Measurements from ENCODE around the gene NCOA3.
A peak's percentile ranks its signal among the peaks of the same experiment; 100 is the strongest.

NCOA3 gene

DNA sequence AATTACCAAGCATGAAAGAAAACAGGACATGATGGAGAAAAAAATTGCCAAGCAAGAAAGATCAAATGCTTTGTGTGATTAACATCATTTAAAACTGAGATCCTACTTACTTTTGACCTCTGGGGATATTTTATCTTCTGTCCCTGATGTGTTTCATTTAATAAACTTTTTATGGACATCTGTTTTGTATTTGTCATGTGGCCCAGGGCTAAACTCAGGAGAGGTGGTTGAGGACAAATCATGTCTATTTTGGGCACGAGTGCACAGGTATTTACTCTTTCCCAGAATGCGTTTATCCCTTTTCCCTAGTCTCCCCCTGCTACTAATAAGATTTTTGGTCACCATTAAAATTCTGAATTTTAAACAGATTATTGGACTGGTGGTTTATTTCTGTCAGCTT, 128.2 kb downstream of the NCOA3 start:
- no peak for DNase-seq (ENCODE audit: low read depth in 4 of 4, low spot score in 1 of 4)

DNA sequence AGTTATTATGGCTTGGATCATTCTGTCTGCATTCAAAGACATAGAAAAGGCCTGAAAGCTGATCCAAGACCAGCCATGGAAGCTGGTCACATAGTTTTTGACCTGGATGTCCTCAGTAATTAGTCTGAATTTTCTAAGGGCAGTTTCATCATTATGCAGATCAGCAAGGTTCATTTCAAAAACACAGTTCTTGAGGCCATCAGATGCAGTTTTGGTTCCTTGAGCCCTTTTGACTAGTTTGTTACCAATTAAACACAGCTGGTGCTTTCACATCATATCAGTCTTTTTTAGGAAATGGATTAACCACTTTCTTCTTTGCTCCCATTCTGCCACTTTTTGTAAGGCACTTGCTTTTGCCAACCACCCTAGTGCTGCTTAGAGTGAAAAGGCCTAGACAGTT, 129.4 kb downstream of the NCOA3 start:
- no peak for DNase-seq (ENCODE audit: low read depth in 4 of 4, low spot score in 1 of 4)

DNA sequence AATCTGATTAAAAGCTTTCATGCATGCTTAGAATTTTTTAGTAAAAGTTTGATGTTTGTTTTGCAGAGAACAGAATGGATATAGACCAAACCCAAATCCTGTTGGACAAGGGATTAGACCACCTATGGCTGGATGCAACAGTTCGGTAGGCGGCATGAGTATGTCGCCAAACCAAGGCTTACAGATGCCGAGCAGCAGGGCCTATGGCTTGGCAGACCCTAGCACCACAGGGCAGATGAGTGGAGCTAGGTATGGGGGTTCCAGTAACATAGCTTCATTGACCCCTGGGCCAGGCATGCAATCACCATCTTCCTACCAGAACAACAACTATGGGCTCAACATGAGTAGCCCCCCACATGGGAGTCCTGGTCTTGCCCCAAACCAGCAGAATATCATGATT, 133.6 kb downstream of the NCOA3 start:
- no peak for DNase-seq (ENCODE audit: low read depth in 4 of 4, low spot score in 1 of 4)

DNA sequence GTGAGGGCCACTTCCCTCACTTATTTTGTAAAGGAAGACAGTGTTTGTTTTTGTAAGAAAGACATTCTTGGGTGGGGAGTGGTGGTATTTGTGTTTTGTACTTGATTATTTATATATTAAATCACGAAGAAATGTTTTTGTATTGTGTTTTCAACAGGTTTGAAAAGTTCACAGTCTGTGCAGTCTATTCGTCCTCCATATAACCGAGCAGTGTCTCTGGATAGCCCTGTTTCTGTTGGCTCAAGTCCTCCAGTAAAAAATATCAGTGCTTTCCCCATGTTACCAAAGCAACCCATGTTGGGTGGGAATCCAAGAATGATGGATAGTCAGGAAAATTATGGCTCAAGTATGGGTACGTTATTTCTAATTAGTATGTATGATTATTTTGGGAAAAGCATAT, 137.2 kb downstream of the NCOA3 start:
- DNase-seq (ENCODE audit: low read depth in 4 of 4, low spot score in 1 of 4): no peak

DNA sequence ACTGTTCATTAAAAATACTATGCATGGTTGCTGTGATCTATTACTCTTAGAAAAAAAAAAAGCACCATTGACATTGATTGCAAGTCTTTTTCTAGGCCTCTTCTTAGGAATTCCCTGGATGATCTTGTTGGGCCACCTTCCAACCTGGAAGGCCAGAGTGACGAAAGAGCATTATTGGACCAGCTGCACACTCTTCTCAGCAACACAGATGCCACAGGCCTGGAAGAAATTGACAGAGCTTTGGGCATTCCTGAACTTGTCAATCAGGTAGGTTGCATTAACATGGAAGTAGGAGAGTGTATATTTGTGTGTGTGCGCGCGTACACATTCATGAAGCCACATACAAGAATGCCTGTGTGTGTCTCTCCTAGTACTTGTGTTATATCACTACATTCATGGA, 140.4 kb downstream of the NCOA3 start:
- DNase-seq (ENCODE audit: low read depth in 4 of 4, low spot score in 1 of 4): no peak

DNA sequence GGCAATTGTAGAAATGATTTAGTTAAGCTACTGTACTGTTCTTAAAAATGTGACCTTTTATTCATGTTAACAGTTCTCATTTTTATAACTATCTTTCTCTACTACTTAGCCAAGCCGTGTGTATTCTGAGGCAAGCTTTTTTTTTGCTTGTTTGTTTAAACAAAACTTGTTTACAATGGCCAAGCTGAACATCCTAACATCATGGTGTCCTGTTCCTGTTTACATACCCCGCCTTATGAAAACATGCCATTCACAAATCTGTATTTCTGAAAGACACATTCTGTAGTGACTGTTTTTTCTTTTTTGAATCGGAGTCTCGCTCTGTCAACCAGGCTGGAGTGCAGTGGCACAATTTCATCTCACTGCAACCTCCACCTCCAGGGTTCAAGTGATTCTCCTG, 140.9 kb downstream of the NCOA3 start:
- DNase-seq (ENCODE audit: low read depth in 4 of 4, low spot score in 1 of 4): no peak

DNA sequence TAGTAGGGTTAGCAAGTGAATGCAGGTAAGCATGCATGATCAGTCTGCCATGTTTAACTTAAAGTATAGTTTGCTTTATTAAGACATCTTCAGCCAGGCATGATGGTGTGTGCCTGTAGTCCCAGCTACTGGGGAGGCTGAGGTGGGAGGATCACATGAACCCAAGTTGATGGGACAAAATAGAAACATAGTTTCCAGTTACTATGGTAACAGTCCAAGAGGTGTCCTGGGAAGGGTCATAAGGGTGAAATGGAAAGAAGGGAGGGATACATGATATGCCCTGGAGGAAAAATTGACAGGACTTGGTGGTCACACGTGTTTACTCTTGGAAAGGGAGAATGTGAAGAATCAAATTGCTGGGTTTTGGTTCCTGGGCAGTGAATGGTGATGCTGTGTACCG, 143.9 kb downstream of the NCOA3 start:
- no peak for DNase-seq (ENCODE audit: low read depth in 4 of 4, low spot score in 1 of 4)

DNA sequence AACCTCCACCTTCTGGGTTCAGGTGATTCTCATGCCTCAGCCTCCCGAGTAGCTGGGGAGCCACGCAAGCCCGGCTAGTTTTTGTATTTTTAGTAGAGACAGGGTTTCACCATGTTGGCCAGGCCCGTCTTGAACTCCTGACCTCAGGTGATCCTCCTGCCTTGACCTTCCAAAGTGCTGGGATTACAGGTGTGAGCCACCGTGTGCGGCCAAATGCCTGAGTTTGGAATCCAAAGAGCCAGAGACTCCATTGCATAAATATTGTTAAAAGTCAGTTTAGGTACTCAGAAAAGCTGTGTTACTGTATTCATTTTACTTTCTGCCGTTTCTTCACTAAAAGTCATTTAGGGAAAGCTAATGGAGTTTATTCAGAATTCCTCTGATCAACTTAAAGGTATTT, 146.3 kb downstream of the NCOA3 start:
- no peak for DNase-seq (ENCODE audit: low read depth in 4 of 4, low spot score in 1 of 4)

DNA sequence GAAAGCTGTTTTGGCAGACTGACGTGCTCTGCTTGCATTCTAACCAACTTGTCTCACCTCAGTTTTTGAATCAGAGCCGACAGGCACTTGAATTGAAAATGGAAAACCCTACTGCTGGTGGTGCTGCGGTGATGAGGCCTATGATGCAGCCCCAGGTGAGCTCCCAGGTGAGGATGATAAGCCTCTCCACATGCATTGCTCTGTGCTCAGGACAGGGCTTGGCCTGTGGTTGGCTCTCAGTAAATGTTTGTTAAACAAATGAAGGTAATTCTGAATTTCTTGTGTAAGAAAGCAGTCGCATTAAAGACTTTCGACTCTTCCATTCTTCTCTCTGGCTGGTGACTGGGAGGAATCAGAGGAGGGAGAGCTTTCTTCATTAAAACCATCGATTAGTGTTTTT, 147.3 kb downstream of the NCOA3 start:
- DNase-seq (ENCODE audit: low read depth in 4 of 4, low spot score in 1 of 4): no peak

DNA sequence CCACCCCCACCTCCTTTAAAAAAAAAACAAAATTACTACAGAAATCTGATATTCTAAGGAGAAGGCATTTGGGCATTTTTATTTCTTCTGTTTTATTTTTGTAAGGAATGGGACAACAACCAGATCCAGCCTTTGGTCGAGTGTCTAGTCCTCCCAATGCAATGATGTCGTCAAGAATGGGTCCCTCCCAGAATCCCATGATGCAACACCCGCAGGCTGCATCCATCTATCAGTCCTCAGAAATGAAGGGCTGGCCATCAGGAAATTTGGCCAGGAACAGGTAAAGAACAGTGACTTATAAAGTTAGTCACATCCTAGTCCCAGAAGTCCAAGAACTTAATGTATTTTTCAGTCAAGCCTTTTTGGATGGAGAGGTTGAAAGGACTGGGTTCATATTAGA, 150.6 kb downstream of the NCOA3 start:
- DNase-seq (ENCODE audit: low read depth in 4 of 4, low spot score in 1 of 4): no peak

DNA sequence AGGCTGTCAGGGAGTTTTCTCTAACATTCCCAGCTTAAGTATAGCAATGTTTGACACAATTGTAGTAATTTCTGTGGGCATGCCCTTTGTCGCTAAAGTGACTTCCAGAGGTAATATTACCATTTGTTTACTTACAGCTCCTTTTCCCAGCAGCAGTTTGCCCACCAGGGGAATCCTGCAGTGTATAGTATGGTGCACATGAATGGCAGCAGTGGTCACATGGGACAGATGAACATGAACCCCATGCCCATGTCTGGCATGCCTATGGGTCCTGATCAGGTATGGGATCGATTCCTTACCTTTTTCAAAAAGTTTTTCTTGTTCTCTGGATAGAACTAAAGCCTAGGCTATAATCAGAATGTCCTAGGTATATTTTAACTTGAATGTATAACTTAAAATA, 151.1 kb downstream of the NCOA3 start:
- DNase-seq (ENCODE audit: low read depth in 4 of 4, low spot score in 1 of 4): no peak

DNA sequence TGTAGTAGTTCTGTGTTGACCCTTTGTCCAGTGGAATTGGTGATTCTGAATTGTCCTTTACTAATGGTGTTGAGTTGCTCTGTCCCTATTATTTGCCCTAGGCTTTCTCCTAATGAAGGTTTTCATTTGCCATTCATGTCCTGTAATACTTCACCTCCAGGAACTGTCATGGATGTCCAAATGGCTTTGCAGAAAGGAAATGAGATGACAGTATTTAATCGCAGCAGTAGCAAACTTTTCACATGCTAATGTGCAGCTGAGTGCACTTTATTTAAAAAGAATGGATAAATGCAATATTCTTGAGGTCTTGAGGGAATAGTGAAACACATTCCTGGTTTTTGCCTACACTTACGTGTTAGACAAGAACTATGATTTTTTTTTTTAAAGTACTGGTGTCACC, 152.2 kb downstream of the NCOA3 start:
- DNase-seq (ENCODE audit: low read depth in 4 of 4, low spot score in 1 of 4): no peak

DNA sequence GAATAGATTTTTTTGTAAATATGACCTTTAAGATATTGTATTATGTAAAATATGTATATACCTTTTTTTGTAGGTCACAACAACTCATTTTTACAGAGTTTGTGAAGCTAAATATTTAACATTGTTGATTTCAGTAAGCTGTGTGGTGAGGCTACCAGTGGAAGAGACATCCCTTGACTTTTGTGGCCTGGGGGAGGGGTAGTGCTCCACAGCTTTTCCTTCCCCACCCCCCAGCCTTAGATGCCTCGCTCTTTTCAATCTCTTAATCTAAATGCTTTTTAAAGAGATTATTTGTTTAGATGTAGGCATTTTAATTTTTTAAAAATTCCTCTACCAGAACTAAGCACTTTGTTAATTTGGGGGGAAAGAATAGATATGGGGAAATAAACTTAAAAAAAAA, 152.7 kb downstream of the NCOA3 start:
- no peak for DNase-seq (ENCODE audit: low read depth in 4 of 4, low spot score in 1 of 4)

DNA sequence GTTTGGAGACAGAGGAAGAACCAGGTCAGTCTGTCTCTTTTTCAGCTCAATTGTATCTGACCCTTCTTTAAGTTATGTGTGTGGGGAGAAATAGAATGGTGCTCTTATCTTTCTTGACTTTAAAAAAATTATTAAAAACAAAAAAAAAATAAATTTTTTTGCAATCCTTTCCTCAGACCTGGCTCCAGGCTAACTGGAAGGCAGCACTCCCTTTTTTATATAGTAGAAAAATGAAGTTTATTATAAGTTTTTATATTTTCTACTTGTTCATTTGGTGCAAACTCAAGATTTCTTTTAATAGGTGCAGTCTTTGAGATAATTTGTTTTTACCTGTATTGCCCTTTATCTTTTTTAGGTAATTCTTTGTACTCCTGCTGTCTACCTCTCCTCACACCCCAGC, 153.9 kb downstream of the NCOA3 start:
- no peak for DNase-seq (ENCODE audit: low read depth in 4 of 4, low spot score in 1 of 4)

DNA sequence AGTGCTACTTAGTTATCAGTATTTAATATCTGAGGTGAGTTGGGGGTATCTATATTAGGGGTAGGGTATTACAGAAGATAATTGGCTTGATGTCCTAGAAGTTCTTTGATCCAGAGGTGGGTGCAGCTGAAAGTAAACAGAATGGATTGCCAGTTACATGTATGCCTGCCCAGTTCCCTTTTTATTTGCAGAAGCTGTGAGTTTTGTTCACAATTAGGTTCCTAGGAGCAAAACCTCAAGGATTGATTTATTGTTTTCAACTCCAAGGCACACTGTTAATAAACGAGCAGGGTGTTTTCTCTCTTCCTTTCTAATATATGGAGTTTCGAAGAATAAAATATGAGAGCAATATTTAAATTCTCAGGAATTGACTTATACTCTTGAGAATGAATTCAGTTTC, 154.6 kb downstream of the NCOA3 start:
- no peak for DNase-seq (ENCODE audit: low read depth in 4 of 4, low spot score in 1 of 4)

DNA sequence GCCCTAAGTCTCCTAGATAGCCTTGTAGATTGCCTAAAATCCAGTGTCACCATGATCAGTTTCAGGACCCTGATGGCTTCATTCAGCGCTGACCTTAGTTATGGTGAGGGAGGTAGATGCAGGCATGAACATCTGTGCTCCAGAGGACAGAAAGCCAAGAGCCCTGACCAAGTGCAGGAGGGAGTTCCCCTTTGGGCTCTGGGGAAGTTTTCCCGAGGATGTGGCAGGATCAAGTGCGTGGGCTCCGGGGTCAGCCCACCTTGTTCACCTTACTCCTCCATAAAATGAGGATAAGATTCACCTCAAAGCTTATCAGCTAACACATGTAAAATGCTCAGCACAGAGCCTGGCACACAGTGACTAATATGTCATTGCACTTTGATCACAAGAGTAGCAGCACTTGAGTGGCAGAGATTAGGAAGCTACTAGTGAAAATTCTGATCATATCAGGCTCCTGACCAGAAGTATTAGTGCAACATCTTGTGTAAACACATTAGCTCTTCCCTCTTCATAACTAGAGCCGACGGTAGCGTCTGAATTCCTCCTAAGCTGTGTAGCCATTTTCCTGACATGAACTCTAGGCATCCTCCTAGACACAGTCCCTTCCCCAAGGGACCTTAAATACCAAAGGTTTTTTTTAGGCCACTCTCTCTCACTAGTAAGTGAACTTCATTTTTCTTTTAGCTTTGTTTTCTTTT, 158.4 kb downstream of the NCOA3 start:
- DNase-seq (ENCODE audit: low read depth in 4 of 4, low spot score in 1 of 4): no peak

DNA sequence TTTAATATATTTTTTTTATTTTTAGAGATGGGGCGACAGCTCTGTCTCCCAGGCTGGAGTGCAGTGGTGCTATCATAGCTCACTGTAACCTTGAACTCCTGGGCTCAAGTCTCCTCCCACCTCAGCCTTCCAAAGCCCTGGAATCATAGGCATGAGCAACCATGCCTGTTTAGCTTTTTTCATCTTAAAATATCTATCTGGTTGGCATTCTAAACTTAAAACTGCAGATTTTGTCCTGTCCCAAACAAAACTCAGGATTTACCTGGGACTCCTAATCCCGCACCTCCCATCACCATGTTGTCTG, 158.9 kb downstream of the NCOA3 start:
- DNase-seq (ENCODE audit: low read depth in 4 of 4, low spot score in 1 of 4): no peak

DNA sequence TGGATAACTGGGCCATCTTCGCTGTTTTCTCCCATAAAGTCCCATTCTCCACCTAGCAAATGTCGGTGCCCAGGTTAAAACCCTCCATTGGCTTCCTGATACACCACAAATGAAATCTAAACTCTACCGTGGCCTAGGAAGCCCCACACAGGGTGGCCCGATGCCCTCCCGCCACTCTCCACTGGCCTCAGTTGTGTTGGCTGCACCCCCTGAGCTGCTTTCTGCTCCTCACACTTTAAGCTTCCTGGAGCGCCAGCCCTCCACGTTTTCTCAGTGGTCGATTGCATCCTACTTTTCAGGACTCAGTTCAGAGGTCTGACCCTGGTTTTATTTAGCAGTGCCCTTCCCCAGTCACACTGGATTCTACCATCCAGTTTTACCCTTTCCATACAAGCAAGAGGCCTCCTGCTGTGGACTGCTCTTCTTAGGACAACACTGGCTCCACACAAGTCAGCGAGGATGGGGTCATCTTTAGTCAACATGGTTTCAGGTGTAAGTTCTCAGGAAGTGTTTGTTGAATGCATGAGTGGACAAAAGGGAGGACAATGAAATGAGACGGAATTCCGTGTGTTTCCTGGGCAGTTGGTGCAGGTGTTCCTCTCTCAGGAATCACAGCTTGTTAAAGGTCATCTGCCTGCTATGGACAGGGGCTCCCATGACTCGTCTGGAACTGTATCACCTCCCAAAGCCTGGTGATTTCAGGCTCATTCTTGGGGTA, 159.5 kb downstream of the NCOA3 start:
- DNase-seq (ENCODE audit: low read depth in 4 of 4, low spot score in 1 of 4): no peak

DNA sequence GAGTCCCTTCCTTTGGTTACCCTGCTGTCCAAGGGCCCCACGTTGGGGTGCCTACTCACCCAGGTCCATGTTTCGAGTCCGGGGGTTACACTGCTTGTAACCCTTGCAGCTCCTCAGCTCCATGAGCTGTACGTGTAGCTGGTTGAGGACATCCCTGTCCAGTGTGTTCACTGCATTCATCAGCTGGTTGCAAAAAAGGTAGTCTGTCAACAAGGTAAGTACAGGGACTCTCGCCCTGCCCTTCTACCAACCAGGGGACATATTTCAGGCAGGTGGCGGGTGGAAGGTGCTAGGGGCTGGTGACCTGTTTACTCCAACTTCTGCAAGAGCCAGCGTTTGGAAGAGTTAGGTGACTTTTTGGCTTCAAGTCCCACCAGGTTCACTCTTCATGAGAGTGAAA, 160.0 kb downstream of the NCOA3 start:
- no peak for DNase-seq (ENCODE audit: low read depth in 4 of 4, low spot score in 1 of 4)

DNA sequence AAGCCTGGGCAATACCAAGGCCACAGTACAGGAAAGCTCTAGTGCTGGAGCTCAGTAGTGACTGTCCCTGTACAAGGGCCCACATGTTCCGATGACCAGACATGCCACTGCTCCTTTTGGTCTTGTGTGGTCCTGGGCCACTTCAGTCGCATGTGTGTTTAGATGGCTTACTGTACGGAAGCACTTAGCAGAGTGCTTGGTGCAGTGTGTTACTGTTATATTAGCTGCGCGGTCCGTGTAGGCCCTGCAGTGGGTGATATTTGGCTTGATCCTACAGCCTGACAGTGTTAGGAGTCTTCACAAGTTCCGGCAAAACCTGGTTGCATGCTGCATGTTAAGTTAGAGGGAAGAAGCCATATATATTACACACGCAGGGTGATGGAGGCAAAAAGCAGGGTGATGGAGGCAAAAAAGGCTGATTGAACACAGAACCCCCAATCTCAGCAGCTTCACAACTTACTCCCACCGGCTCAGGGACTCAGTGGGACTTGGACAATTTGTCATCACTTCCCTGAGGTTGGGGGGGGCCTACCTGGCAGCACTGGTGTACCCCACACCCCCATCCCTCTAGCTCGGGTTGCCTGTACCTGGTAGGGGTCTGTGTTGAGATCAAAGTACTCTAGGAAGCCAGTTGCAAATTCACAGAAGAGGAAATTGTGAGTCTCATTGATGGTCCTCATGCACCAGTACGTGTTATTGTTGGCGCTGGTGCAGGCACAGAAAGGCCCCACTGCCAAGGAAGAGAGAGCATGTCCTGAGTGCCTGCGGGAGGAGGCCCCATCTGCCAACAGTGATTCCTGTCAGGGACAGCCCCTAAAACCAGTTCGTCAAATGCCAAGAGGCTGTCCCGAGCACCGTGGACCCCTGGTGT, 161.0 kb downstream of the NCOA3 start:
- DNase-seq (ENCODE audit: low read depth in 4 of 4, low spot score in 1 of 4): no peak

DNA sequence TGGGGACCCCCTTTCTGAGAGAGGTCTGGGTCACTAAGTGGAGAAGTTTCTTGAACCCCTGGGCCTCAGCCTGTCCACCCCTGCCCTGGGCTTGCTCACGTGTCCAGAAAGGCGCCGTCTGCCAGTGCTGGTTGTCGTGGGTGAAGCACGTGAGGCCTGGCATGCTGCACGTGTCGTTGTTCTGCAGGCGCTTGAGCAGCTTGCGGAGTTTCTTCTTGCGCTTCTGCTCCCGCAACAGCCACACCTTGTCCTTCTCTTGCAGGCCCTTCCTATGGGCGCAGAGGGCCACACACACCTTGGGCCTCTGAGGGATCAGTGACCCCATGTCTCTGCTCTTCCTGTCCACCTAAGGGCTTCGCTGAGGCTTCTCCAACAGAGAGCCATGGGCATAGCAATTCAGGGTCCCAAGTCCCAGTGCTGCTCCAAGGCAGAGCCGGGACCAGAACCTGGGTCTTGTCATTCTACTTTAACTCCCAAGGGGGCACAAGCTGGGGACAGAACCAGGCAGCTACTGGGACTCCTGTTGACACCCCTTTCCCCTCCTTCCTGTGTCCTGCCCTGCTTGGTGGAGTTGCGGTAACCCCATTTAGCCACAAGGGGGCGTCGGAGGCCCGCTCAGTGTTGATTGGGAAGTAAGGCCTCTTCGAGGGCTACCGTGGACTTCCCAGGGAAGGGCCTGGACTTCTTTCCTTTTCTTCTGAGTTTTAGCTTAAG, 161.8 kb downstream of the NCOA3 start:
- DNase-seq (ENCODE audit: low read depth in 4 of 4, low spot score in 1 of 4): peak; percentile 46 to 59 (median 53)

DNA sequence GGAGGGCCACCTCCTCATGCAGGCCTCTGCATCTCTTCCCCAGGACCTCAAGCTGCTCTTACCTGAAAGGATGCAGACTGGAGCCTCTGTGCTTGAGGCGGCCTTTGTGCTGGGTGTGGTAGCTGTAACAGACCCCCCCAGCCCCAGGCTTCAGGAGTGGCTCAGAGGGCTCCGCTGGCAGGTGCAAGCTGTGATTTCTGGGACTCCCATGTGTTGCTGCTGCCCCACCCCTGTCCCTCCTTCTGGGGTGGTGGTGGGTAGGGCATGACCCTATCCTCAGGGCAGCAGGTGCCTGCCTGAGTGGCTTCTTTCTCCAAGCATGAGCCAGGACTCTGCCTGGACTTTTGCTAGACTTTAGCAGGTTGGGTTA, 162.4 kb downstream of the NCOA3 start:
- DNase-seq (ENCODE audit: low read depth in 4 of 4, low spot score in 1 of 4): no peak
